ENCODE data around the gene CENPP.

GRCh38 chr9:92293452-92294296 is 32.1 kb upstream of the CENPP start, which contains the start of gene IARS1:
- TF ChIP-seq CTCF (IDR thresholded peaks at IDR 0.05) (peak in 1 of 2 donors; percentile 31), EP300 (IDR thresholded peaks at IDR 0.05) (no peak)

Data from suprapubic skin (tissue), 3 donors.